Measurements from ENCODE around the gene FCMR.

DNA sequence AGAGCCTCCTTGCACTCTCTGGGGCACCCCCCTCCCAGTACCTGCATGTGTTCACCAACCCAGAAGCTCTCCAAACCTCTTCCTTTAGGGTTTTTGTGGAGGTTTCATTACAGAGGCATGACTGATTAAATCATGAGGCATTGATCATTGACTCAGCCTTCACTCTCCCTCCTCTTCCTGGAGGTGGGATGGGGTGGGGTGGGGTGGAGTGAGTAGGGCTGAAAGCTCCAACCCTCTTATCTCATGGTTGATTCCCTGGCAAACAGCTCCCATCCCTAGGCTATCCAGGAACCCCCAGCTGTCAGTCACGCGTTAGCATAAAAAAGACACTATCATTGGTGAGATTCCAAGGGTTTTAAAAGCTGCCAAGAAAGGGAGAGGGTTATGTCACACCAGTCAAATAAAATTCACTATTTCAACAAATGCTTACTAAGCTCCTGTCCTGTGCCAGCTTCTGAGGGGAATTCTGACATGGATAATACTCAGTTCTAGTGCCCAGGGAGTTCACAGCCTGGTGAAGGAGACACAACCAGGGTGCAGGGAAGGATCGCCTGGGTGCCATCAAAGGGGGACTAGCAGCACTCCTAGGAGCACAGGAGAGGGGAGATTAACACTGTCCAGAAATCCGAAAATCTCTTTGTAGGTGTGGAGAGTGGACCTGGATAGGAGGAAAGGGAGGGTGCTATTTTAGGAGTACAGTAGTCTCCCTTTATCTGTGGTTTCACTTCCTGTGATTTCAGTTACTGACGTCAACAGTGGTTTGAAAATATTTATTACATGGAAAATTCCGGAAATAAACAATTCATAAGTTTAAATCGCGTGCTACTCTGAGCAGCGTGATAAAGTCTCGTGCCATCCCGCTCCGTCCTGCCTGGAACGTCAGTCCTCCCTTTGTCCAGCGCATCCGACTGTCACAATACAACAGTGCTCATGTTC lies 31.3 kb downstream of the FCMR start:
- TF ChIP-seq, protein P1, sequence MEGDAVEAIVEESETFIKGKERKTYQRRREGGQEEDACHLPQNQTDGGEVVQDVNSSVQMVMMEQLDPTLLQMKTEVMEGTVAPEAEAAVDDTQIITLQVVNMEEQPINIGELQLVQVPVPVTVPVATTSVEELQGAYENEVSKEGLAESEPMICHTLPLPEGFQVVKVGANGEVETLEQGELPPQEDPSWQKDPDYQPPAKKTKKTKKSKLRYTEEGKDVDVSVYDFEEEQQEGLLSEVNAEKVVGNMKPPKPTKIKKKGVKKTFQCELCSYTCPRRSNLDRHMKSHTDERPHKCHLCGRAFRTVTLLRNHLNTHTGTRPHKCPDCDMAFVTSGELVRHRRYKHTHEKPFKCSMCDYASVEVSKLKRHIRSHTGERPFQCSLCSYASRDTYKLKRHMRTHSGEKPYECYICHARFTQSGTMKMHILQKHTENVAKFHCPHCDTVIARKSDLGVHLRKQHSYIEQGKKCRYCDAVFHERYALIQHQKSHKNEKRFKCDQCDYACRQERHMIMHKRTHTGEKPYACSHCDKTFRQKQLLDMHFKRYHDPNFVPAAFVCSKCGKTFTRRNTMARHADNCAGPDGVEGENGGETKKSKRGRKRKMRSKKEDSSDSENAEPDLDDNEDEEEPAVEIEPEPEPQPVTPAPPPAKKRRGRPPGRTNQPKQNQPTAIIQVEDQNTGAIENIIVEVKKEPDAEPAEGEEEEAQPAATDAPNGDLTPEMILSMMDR (IDR thresholded peaks at IDR 0.05; ENCODE audit: low read length), result no peak
- TF ChIP-seq EZH2 (optimal IDR thresholded peaks at IDR 0.05; ENCODE audit: low read depth, low read length), result no peak
